ENCODE results near the gene KIAA1755. TPM values are rescaled to one million over a fixed set of nuclear protein-coding genes. Genes with fewer than 3 reads are reported as not detected.

Gene KIAA1755
- total RNA-seq, 1 experiment from 2014 or later = 0.17 TPM

DNA sequence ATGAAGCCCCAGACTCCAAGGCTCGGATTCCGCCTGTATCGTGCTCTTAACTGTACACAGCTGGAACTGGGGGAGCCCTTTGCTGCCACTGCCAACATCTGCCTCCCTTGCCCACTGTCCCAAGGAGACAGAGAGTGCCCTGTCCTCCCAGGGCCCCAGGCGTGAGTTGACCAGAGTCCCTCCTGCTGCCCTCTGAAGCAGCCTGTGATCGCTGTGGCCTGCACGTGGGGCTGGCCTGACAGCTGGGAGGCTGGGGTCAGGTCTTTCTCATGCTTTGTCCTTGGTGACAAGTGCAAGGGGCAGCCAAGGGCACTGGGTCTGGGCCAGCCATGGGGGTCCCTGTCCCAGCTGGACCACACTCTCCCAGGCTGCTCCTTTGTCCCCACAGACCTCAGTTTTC, 44.3 kb downstream of the KIAA1755 start:
- no peak overlapping the region for H2BK15ac ChIP-seq (ENCODE audit: low read depth, low read length)
- no peaks in the 10 kb centered on the region for H4K20me1 ChIP-seq (ENCODE audit: control insufficient read depth, insufficient read depth, insufficient read length)

More for the DNA sequence above, 44.3 kb downstream of the KIAA1755 start:
- Histone ChIP-seq H2BK120ac (ENCODE audit: low read depth, low read length, poor library complexity, severe bottlenecking) (no peak overlapping the region), H3K9me3 (ENCODE audit: control insufficient read depth, low read depth, low read length) (no peaks in the 10 kb centered on the region), H3K14ac (ENCODE audit: insufficient read depth, low read length) (no peak overlapping the region), H3K56ac (ENCODE audit: insufficient read length, low read depth, low read length) (no peak overlapping the region), H4K8ac (replicated peaks; ENCODE audit: insufficient read length, low read depth, low read length) (no peak overlapping the region), H2BK20ac (ENCODE audit: low read depth, low read length, poor library complexity, severe bottlenecking) (no peak overlapping the region), H3K27ac (ENCODE audit: insufficient read length, low read depth, low read length) (no peak overlapping the region), H3K23me2 (ENCODE audit: insufficient read length, low read depth, low read length, poor library complexity, severe bottlenecking) (no peaks in the 10 kb centered on the region), H4K91ac (ENCODE audit: insufficient read length, low read depth, low read length) (no peak overlapping the region), H3K79me1 (ENCODE audit: insufficient read depth, low read depth, low read length, poor library complexity, severe bottlenecking) (no peaks in the 10 kb centered on the region), H4K5ac (ENCODE audit: insufficient read length, low read depth, low read length) (no peak overlapping the region), H3K79me2 (ENCODE audit: insufficient read depth, low read length) (no peaks in the 10 kb centered on the region), H3K4ac (ENCODE audit: low read depth, low read length) (no peak overlapping the region), H3K18ac (ENCODE audit: insufficient read length, low read depth, low read length) (no peak overlapping the region), H2BK12ac (ENCODE audit: insufficient read length, low read depth, low read length) (no peak overlapping the region), H3T11ph (ENCODE audit: low read length) (no peak overlapping the region), H3K27me3 (ENCODE audit: insufficient read depth, low read length) (no peaks in the 10 kb centered on the region), H2AFZ (ENCODE audit: low read length) (no peak overlapping the region), H2BK5ac (ENCODE audit: insufficient read length, low read length) (no peak overlapping the region), H3K23ac (ENCODE audit: insufficient read length, low read depth, low read length) (no peak overlapping the region), H3K4me1 (ENCODE audit: insufficient read depth, low read length) (no peaks in the 10 kb centered on the region), H3K9ac (ENCODE audit: extremely low read depth, insufficient read length, low read length) (no peak overlapping the region), H3K4me2 (ENCODE audit: insufficient read depth, insufficient read length, low read length) (no peak overlapping the region), H2AK5ac (ENCODE audit: insufficient read length, low read length) (no peak overlapping the region)
- Mint-ChIP-seq H3K27me3 (ENCODE audit: low read depth) (peaks cover 8% of the 10 kb centered on the region), H3K9me3 (no peaks in the 10 kb centered on the region; a peak in 1 of 5 replicates), H3K4me1 (peaks cover 8 to 13% of the 10 kb centered on the region in 2 experiments), H3K36me3 (ENCODE audit: insufficient read depth in 1 of 3, low read depth in 3 of 3) (no peaks in the 10 kb centered on the region), H3K4me3 (no peak overlapping the region), H3K27ac (no peak overlapping the region; a peak in 1 of 7 replicates)
- no CpG with 5 or more reads among the region's 6 CpGs for WGBS (ENCODE audit: extremely low coverage, insufficient read length, low lambda C conversion rate)
- DNase-seq = no peak
- TF ChIP-seq, protein P1, sequence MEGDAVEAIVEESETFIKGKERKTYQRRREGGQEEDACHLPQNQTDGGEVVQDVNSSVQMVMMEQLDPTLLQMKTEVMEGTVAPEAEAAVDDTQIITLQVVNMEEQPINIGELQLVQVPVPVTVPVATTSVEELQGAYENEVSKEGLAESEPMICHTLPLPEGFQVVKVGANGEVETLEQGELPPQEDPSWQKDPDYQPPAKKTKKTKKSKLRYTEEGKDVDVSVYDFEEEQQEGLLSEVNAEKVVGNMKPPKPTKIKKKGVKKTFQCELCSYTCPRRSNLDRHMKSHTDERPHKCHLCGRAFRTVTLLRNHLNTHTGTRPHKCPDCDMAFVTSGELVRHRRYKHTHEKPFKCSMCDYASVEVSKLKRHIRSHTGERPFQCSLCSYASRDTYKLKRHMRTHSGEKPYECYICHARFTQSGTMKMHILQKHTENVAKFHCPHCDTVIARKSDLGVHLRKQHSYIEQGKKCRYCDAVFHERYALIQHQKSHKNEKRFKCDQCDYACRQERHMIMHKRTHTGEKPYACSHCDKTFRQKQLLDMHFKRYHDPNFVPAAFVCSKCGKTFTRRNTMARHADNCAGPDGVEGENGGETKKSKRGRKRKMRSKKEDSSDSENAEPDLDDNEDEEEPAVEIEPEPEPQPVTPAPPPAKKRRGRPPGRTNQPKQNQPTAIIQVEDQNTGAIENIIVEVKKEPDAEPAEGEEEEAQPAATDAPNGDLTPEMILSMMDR (conservative IDR thresholded peaks at IDR 0.05) = no peak

Measured in H9 (cell line).